ENCODE results near the gene MEGF6. TPM values are rescaled to one million over a fixed set of nuclear protein-coding genes. Genes with fewer than 3 reads are reported as not detected.

The MEGF6 gene
- total RNA-seq, 6 experiments from 2014 or later = 2.2 to 9.6 (median 4.4) TPM

- DNase-seq (peak in 1 of 3 donors; percentile 54), ATAC-seq (no peak)
- no peak for TF ChIP-seq POLR2A (IDR thresholded peaks at IDR 0.05)
- TF ChIP-seq, protein P1, sequence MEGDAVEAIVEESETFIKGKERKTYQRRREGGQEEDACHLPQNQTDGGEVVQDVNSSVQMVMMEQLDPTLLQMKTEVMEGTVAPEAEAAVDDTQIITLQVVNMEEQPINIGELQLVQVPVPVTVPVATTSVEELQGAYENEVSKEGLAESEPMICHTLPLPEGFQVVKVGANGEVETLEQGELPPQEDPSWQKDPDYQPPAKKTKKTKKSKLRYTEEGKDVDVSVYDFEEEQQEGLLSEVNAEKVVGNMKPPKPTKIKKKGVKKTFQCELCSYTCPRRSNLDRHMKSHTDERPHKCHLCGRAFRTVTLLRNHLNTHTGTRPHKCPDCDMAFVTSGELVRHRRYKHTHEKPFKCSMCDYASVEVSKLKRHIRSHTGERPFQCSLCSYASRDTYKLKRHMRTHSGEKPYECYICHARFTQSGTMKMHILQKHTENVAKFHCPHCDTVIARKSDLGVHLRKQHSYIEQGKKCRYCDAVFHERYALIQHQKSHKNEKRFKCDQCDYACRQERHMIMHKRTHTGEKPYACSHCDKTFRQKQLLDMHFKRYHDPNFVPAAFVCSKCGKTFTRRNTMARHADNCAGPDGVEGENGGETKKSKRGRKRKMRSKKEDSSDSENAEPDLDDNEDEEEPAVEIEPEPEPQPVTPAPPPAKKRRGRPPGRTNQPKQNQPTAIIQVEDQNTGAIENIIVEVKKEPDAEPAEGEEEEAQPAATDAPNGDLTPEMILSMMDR (IDR thresholded peaks at IDR 0.05) = no peak
- Histone ChIP-seq H3K4me3 (no peak overlapping the region), H3K27me3 (no peaks in the 10 kb centered on the region), H3K4me1 (no peaks in the 10 kb centered on the region), H3K36me3 (no peaks in the 10 kb centered on the region), H3K27ac (no peak overlapping the region), H3K9me3 (no peaks in the 10 kb centered on the region)
- 100% methylated on average over 1 of the region's 34 CpGs for WGBS (ENCODE audit: insufficient coverage, low coverage, low lambda C conversion rate, missing lambda C conversion rate)
- intact Hi-C loops (cut with DNase I) = no loop called here
Measured at GRCh38 chr1:3468236-3469103, 142.8 kb downstream of the MEGF6 start.

DNA sequence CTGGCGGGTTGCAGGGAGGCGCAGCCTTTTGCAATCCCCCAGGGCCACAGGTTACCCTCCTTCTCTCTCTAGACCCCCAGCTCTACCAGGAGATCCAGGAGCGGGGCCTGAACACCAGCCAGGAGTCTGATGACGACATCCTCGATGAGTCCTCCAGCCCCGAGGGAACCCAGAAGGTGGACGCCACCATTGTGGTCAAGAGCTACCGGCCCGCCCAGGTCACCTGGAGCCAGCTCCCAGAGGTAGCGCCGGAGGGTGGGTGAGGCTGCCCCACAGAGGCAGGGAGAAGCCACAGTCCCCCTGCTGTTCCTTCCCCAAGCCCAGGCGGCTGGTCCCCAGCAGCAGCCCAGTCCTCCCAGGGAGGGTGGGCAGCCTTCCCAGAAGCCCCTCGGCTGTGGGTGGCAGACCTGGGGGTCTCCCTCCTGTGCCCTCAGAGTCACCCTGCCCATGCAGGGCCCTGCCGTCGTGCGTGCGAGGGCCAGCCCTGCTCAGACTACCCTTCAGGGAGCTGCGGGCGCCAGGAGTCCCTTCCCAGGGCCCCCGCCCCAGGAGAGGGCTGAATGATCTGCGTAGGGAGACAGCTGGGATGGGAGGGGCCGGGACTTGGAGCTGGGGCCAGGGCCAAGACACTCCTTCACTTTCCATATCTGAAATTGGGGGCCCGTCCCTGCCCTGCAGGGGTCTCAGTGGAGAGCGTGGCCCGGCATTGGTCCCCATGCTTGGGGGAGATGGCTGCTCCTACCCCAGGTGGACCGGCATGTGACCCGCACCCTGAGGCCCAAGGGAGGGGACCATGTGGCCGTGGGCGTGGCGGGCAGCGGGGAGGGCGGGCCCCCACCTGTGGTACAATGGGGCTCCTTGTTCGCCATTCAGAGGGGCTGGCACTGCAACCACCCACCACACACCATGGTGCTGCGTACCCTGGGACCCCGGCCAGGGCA lies 143.9 kb downstream of the MEGF6 start:
- intact Hi-C loops (cut with DNase I) = no loop called here
- 81% methylated on average over 3 of the region's 35 CpGs for WGBS (ENCODE audit: insufficient coverage, low coverage, low lambda C conversion rate, missing lambda C conversion rate)
- H3K27me3 ChIP-seq = no peaks in the 10 kb centered on the region

DNA sequence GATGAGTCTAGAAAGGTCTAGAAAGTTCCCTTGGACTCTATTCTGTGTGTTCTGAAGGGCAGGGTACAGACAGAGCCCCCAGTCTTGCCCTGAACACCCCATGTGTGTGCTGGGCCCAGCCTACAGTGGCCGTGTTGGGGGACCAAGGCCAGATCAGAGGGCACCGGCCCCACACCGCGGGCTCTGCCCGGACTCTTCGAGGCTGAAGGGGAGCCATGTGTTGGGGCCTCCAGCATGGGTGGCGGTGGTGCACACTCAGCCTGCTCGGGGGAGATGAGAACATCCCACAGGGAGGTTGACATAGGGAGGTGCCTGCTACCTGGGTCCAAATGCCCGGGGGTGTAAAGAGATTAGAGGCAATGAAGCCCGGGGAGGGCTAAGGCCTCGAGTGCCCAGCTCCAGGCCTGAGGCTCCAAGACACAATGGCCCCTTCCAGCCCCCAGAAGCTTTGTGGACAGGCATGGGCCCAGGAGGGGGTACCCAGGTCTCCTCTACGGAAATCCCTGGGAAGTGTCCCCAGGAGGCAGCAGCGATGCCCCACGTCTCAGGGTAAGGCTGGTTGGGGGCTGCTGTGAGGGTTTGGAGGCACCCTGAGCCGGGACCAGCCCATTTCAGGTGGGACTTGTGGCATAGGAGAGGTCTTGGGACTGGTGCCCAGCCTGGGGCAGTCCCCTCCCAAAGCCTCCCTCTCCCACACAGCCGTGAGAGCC lies 144.8 kb downstream of the MEGF6 start:
- Histone ChIP-seq H3K9me3 (no peaks in the 10 kb centered on the region), H3K36me3 (no peaks in the 10 kb centered on the region), H3K4me3 (no peak overlapping the region), H3K27me3 (no peaks in the 10 kb centered on the region), H3K27ac (no peak overlapping the region), H3K4me1 (no peaks in the 10 kb centered on the region)
- WGBS (ENCODE audit: insufficient coverage, low coverage, low lambda C conversion rate, missing lambda C conversion rate) = 100% methylated on average over 2 of the region's 16 CpGs
- no peak for TF ChIP-seq POLR2A (IDR thresholded peaks at IDR 0.05)
- TF ChIP-seq, protein P1 (IDR thresholded peaks at IDR 0.05) = no peak
- DNase-seq = peak in 1 of 3 donors; percentile 40
- intact Hi-C loops (cut with DNase I) = no loop called here
- no peak for ATAC-seq

More for the DNA sequence above, 143.9 kb downstream of the MEGF6 start:
- no peak for ATAC-seq
- Histone ChIP-seq H3K9me3 (no peaks in the 10 kb centered on the region), H3K27ac (no peak overlapping the region), H3K36me3 (no peaks in the 10 kb centered on the region), H3K4me3 (no peak overlapping the region), H3K4me1 (no peaks in the 10 kb centered on the region)
- peak in 1 of 3 donors; percentile 51 for DNase-seq
- no peak for TF ChIP-seq POLR2A (IDR thresholded peaks at IDR 0.05)
- TF ChIP-seq, protein P1 (IDR thresholded peaks at IDR 0.05) = no peak

DNA sequence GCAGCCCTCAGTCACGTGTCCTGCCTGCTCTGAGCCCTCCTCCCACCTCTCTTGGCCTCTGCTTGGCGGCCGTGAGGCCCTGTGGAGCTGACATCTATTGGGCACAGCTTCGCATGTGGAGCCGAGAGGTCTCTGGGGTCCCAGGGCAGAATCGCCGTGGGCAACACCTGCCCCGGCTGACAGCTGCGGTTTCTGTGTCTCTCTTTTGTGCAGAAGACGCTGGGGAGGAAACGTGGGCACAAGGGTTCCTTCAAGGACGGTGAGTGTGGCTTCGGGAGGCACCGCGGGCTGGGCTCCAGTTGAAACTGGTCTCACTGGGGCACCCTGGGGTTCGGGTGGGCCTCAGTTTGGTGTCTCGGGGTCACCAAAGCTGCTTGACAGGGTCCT lies 145.4 kb downstream of the MEGF6 start:
- ATAC-seq (no peak), DNase-seq (peak in 1 of 3 donors; percentile 46)
- Histone ChIP-seq H3K27me3 (no peaks in the 10 kb centered on the region), H3K4me3 (no peak overlapping the region), H3K27ac (no peak overlapping the region), H3K9me3 (no peaks in the 10 kb centered on the region), H3K36me3 (no peaks in the 10 kb centered on the region), H3K4me1 (no peaks in the 10 kb centered on the region)
- intact Hi-C loops (cut with DNase I) = no loop called here
- TF ChIP-seq, protein P1 (IDR thresholded peaks at IDR 0.05) = no peak
- no peak for TF ChIP-seq POLR2A (IDR thresholded peaks at IDR 0.05)
- 77% methylated on average over 9 of the region's 17 CpGs for WGBS (ENCODE audit: insufficient coverage, low coverage, low lambda C conversion rate, missing lambda C conversion rate)

Measured in right lobe of liver (tissue), 6 donors.